ENCODE results near the gene SLC22A2.

DNA sequence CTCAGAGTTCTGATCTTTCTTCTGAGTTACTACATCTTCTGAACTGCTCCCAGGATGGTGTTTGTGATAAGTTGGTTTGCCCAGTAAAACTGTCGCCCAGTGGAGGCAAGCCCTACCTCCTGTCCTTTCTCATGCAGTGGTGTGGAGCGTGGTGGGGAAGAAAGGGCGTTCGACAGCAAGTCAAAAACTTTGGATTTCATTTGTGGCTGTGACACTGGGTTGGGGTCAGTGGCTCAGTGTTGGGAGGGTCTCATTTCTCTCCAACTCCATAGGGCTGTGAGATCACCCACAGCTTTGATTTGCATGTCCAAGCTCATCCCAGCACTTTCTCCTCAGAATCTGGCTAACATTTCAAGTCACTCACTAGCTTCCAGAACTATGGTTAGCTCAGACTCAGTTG is 17.5 kb upstream of the SLC22A2 start:
- TF ChIP-seq, protein P1, sequence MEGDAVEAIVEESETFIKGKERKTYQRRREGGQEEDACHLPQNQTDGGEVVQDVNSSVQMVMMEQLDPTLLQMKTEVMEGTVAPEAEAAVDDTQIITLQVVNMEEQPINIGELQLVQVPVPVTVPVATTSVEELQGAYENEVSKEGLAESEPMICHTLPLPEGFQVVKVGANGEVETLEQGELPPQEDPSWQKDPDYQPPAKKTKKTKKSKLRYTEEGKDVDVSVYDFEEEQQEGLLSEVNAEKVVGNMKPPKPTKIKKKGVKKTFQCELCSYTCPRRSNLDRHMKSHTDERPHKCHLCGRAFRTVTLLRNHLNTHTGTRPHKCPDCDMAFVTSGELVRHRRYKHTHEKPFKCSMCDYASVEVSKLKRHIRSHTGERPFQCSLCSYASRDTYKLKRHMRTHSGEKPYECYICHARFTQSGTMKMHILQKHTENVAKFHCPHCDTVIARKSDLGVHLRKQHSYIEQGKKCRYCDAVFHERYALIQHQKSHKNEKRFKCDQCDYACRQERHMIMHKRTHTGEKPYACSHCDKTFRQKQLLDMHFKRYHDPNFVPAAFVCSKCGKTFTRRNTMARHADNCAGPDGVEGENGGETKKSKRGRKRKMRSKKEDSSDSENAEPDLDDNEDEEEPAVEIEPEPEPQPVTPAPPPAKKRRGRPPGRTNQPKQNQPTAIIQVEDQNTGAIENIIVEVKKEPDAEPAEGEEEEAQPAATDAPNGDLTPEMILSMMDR (IDR thresholded peaks at IDR 0.05) = no peak
- TF ChIP-seq POLR2A (IDR thresholded peaks at IDR 0.05) = no peak
